ENCODE measurements around the gene ARID1B. TPM values are rescaled to one million over a fixed set of nuclear protein-coding genes. Genes with fewer than 3 reads are reported as not detected.

The ARID1B gene
- total RNA-seq, 1 donor from 2014 or later = 75.4 TPM

DNA sequence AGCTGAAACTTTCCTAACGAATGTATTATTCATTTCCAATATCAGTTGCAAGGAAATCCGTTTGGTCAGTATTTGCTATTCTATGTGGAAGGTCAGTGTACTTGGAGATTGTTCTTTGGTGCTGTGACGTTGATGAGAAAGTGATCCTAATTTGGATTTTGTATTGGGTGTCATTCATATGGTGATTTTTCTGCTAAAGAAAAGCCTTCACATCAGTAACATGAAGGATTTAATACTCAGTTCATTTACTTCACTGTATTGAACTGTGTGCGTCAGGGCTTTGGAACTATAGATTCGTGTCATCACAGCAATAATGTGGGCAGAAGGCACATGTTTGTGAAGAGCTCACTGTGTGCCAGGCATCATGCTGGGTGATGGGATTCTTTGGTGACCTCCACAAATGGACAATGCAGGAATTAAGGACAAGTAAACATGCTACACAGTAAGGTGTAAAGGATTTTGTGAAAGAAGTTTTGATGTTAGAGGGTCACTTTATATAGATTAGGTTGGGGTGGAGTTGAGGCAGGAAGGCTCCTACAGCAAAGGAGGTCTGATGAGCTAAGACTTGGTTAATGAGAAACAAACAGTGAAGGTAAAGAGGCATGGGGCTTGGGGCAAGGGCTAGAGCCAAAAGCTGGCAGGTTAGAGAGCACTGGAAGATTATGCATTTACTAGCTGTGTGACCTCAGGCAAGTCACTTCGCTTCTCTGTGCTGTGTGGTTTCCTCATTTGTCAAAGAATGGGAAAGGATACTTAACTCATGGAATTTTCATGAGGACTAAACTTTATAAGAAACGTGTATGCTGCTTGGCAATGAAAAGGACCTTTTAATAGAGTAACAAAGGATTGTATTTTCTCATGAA is 12.1 kb downstream of the ARID1B start:
- no peaks in the 10 kb centered on the region for H3K9me3 Mint-ChIP-seq (ENCODE audit: unreplicated experiment)
- no peak overlapping the region for H3K27ac ChIP-seq (ENCODE audit: low read depth, low read length)
- no peak overlapping the region for H3K4me3 Mint-ChIP-seq (ENCODE audit: unreplicated experiment)
- peaks cover 3% of the 10 kb centered on the region for H3K4me1 ChIP-seq (ENCODE audit: insufficient read depth, low read length)
- H3K36me3 ChIP-seq (ENCODE audit: insufficient read depth, low read length) = no peaks in the 10 kb centered on the region
- no peaks in the 10 kb centered on the region for H3K36me3 Mint-ChIP-seq (ENCODE audit: low read depth, unreplicated experiment)
- H3K9ac ChIP-seq (ENCODE audit: low read length) = no peak overlapping the region
- TF ChIP-seq, protein P1, sequence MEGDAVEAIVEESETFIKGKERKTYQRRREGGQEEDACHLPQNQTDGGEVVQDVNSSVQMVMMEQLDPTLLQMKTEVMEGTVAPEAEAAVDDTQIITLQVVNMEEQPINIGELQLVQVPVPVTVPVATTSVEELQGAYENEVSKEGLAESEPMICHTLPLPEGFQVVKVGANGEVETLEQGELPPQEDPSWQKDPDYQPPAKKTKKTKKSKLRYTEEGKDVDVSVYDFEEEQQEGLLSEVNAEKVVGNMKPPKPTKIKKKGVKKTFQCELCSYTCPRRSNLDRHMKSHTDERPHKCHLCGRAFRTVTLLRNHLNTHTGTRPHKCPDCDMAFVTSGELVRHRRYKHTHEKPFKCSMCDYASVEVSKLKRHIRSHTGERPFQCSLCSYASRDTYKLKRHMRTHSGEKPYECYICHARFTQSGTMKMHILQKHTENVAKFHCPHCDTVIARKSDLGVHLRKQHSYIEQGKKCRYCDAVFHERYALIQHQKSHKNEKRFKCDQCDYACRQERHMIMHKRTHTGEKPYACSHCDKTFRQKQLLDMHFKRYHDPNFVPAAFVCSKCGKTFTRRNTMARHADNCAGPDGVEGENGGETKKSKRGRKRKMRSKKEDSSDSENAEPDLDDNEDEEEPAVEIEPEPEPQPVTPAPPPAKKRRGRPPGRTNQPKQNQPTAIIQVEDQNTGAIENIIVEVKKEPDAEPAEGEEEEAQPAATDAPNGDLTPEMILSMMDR (IDR thresholded peaks at IDR 0.05; ENCODE audit: insufficient read depth, low read depth, low read length) = no peak
- TF ChIP-seq EZH2 (IDR thresholded peaks at IDR 0.05; ENCODE audit: insufficient read depth, low read length) = no peak
- no peak overlapping the region for H3K4me2 ChIP-seq (ENCODE audit: low read length)
- no peaks in the 10 kb centered on the region for H3K27me3 ChIP-seq (ENCODE audit: insufficient read depth, low read length)
- peaks cover 97% of the 10 kb centered on the region for H4K20me1 ChIP-seq (ENCODE audit: insufficient read depth, low read length)
- peaks cover 50% of the 10 kb centered on the region for H3K4me1 Mint-ChIP-seq (ENCODE audit: low read depth, unreplicated experiment)
- no peaks in the 10 kb centered on the region for H3K9me3 ChIP-seq (ENCODE audit: insufficient read depth, low read depth, low read length)
- no peak overlapping the region for H3K4me3 ChIP-seq (ENCODE audit: insufficient read depth, low read depth, low read length)
- peaks cover 100% of the 10 kb centered on the region for H3K79me2 ChIP-seq (ENCODE audit: insufficient read depth, low read length)
- DNase-seq (ENCODE audit: low read depth) (no peak), FAIRE-seq (no peak)
- no peak overlapping the region for H3K27ac Mint-ChIP-seq (ENCODE audit: unreplicated experiment)
- H3K27me3 Mint-ChIP-seq (ENCODE audit: low read depth, unreplicated experiment) = no peaks in the 10 kb centered on the region
- no peak overlapping the region for H2AFZ ChIP-seq (ENCODE audit: low read depth, low read length)

DNA sequence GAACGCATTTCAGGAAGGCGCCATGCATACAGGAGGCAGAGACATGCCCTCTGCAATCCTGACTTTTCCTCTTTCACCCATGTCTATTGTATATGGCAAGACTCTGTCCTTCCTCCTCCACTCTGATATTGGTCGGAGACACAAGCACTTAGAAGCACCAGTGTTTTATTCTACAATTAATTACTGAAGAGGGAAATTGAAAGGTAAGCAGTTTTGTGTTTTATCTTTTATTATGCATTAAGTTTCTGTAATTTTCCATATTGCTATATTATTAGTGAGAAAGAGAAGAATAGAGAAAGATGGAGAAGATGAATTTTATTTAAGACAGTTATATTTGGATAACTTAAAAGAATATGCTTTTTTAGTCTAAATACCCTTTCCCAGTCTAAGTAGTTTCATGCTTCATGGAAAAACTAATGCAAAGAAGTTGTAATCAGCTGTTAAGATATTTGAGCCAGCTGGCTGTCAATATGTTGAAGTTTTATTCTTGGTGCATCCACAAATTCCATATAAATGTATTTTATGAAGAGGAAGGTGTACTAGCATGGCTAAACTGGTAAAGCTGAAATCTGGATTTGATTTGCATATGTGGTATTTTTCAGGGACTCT is 13.6 kb downstream of the ARID1B start:
- TF ChIP-seq, protein P1 (IDR thresholded peaks at IDR 0.05; ENCODE audit: insufficient read depth, low read depth, low read length) = no peak
- TF ChIP-seq EZH2 (IDR thresholded peaks at IDR 0.05; ENCODE audit: insufficient read depth, low read length) = no peak
- no peaks in the 10 kb centered on the region for H3K36me3 ChIP-seq (ENCODE audit: insufficient read depth, low read length)
- no peak overlapping the region for H3K9ac ChIP-seq (ENCODE audit: low read length)
- FAIRE-seq (no peak), DNase-seq (ENCODE audit: low read depth) (no peak)
- H2AFZ ChIP-seq (ENCODE audit: low read depth, low read length) = no peak overlapping the region
- H3K27ac ChIP-seq (ENCODE audit: low read depth, low read length) = no peak overlapping the region
- Mint-ChIP-seq H3K4me1 (ENCODE audit: low read depth, unreplicated experiment) (peaks cover 57% of the 10 kb centered on the region), H3K27me3 (ENCODE audit: low read depth, unreplicated experiment) (no peaks in the 10 kb centered on the region), H3K4me3 (ENCODE audit: unreplicated experiment) (no peak overlapping the region), H3K9me3 (ENCODE audit: unreplicated experiment) (no peaks in the 10 kb centered on the region), H3K27ac (ENCODE audit: unreplicated experiment) (no peak overlapping the region), H3K36me3 (ENCODE audit: low read depth, unreplicated experiment) (no peaks in the 10 kb centered on the region)
- no peak overlapping the region for H3K4me3 ChIP-seq (ENCODE audit: insufficient read depth, low read depth, low read length)
- no peaks in the 10 kb centered on the region for H3K9me3 ChIP-seq (ENCODE audit: insufficient read depth, low read depth, low read length)
- H3K4me1 ChIP-seq (ENCODE audit: insufficient read depth, low read length) = peaks cover 3% of the 10 kb centered on the region
- H3K79me2 ChIP-seq (ENCODE audit: insufficient read depth, low read length) = peaks cover 100% of the 10 kb centered on the region
- peak overlapping the region; percentile 38 for H3K4me2 ChIP-seq (ENCODE audit: low read length)
- H4K20me1 ChIP-seq (ENCODE audit: insufficient read depth, low read length) = peaks cover 98% of the 10 kb centered on the region
- no peaks in the 10 kb centered on the region for H3K27me3 ChIP-seq (ENCODE audit: insufficient read depth, low read length)

Measured in astrocyte (in vitro differentiated cells and primary cell).